ENCODE measurements around the gene THRB.

The THRB gene

GRCh38 chr3:24232784-24233183 is 261.9 kb downstream of the THRB start:
- no peak for TF ChIP-seq CTCF (IDR thresholded peaks at IDR 0.05; ENCODE audit: borderline replicate concordance, control extremely low read depth, extremely low read depth, insufficient read depth, missing control alignments)
- in situ Hi-C loops (cut with MboI; ENCODE audit: low sequenced_read_pairs, unreplicated experiment), result loop anchor here (25.0 kb wide), 1 partner anchor 345 kb away; no protein-coding TSS in a partner anchor
- no peak for DNase-seq (ENCODE audit: low spot score)

DNA sequence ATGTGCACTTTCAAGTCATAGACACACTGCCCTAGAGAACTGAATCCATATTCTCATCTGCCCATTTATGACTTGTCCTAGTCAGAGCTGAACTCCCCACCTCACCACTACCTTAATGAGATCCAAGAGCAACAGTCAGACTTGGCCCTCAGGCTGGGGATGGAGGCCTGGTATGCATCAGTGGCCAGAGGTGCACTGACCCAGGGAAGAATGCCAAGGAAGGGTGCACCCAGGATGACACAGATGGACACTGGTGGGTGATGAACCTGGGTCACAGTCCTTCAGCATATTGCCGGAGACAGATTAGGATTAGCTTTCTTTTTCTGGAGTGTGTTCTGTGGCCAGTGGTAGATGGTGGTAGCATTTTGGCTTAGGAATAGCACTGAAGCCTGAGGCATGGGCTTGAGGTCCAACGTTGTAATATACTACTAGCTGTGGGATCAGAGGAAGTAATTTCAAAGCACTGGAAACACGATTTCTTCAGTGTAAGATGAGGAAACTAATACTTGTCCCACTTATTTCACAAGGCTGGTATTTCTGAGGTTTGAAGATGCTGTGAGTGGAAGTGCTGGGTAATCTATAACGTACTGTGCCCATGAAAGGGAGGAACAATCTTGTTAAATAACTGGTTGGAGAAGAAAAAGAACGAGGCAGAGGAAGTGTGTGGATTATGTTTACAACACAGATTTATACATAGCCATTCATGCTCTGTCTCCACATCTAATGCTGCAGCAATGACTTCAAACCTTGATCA is 265.0 kb downstream of the THRB start:
- in situ Hi-C loops (cut with MboI; ENCODE audit: low sequenced_read_pairs, unreplicated experiment), result loop anchor here (25.0 kb wide), 1 partner anchor 342 kb away; no protein-coding TSS in a partner anchor
- no peak for DNase-seq (ENCODE audit: low spot score)
- no peak for TF ChIP-seq CTCF (IDR thresholded peaks at IDR 0.05; ENCODE audit: borderline replicate concordance, control extremely low read depth, extremely low read depth, insufficient read depth, missing control alignments)

DNA sequence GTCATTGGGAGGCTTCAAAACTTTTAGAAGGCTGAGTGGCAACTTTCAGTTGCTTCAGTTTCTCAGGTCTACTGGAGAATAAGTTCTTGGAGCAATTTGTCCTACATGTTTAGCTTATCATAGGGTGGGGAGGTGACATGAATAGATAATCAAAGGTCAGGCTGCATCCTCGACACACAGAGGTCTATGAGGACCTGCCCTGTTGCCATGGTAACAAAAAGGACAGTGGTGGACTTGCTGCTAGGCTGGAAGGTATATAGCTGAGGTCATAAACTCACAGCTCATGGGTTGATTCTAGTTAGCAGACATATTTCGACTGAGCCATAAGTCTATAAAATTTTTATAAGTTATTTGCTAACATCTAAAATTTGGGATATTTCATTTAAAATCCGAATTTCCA is 267.0 kb downstream of the THRB start:
- TF ChIP-seq CTCF (IDR thresholded peaks at IDR 0.05; ENCODE audit: borderline replicate concordance, control extremely low read depth, extremely low read depth, insufficient read depth, missing control alignments), result no peak
- no peak for DNase-seq (ENCODE audit: low spot score)
- in situ Hi-C loops (cut with MboI; ENCODE audit: low sequenced_read_pairs, unreplicated experiment), result loop anchor here (25.0 kb wide), 1 partner anchor 340 kb away; no protein-coding TSS in a partner anchor

- DNase-seq (ENCODE audit: low spot score), result no peak
- TF ChIP-seq CTCF (IDR thresholded peaks at IDR 0.05; ENCODE audit: borderline replicate concordance, control extremely low read depth, extremely low read depth, insufficient read depth, missing control alignments), result no peak
- in situ Hi-C loops (cut with MboI; ENCODE audit: low sequenced_read_pairs, unreplicated experiment), result loop anchor here (25.0 kb wide), 1 partner anchor 339 kb away; no protein-coding TSS in a partner anchor
These were observed 268.3 kb downstream of the THRB start for GRCh38 chr3:24226397-24226796.

GRCh38 chr3:24225385-24225950 is 269.2 kb downstream of the THRB start:
- in situ Hi-C loops (cut with MboI; ENCODE audit: low sequenced_read_pairs, unreplicated experiment), result loop anchor here (25.0 kb wide), 1 partner anchor 338 kb away; no protein-coding TSS in a partner anchor
- TF ChIP-seq CTCF (IDR thresholded peaks at IDR 0.05; ENCODE audit: borderline replicate concordance, control extremely low read depth, extremely low read depth, insufficient read depth, missing control alignments), result no peak
- no peak for DNase-seq (ENCODE audit: low spot score)

GRCh38 chr3:24224666-24225384 is 269.8 kb downstream of the THRB start:
- in situ Hi-C loops (cut with MboI; ENCODE audit: low sequenced_read_pairs, unreplicated experiment), result loop anchor here (25.0 kb wide), 1 partner anchor 338 kb away; no protein-coding TSS in a partner anchor
- TF ChIP-seq CTCF (IDR thresholded peaks at IDR 0.05; ENCODE audit: borderline replicate concordance, control extremely low read depth, extremely low read depth, insufficient read depth, missing control alignments), result no peak
- DNase-seq (ENCODE audit: low spot score), result no peak

All from GM13976 (cell line).